Measurements from ENCODE around the gene MED26.

GRCh38 chr19:16581971-16582343 is 46.0 kb downstream of the MED26 start:
- TF ChIP-seq EZH2 (IDR thresholded peaks at IDR 0.05; ENCODE audit: low read depth, unreplicated experiment) (no peak), ZNF114 (CRISPR knock-in tag; IDR thresholded peaks at IDR 0.05) (no peak), EZH2phosphoT487 (IDR thresholded peaks at IDR 0.05; ENCODE audit: unreplicated experiment) (no peak)
- TF ChIP-seq, protein P1, sequence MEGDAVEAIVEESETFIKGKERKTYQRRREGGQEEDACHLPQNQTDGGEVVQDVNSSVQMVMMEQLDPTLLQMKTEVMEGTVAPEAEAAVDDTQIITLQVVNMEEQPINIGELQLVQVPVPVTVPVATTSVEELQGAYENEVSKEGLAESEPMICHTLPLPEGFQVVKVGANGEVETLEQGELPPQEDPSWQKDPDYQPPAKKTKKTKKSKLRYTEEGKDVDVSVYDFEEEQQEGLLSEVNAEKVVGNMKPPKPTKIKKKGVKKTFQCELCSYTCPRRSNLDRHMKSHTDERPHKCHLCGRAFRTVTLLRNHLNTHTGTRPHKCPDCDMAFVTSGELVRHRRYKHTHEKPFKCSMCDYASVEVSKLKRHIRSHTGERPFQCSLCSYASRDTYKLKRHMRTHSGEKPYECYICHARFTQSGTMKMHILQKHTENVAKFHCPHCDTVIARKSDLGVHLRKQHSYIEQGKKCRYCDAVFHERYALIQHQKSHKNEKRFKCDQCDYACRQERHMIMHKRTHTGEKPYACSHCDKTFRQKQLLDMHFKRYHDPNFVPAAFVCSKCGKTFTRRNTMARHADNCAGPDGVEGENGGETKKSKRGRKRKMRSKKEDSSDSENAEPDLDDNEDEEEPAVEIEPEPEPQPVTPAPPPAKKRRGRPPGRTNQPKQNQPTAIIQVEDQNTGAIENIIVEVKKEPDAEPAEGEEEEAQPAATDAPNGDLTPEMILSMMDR (conservative IDR thresholded peaks at IDR 0.05; ENCODE audit: low read depth in 2 of 2): no peak
